ENCODE data around the gene PP2D1. TPM values are rescaled to one million over a fixed set of nuclear protein-coding genes. Genes with fewer than 3 reads are reported as not detected.
A peak's percentile ranks its signal among the peaks of the same experiment; 100 is the strongest.

PP2D1 gene
- total RNA-seq, 2 experiments from 2014 or later = not detected

- no peaks in the 10 kb centered on the region for H3K27me3 Mint-ChIP-seq
- peaks cover 26% of the 10 kb centered on the region for H3K4me1 Mint-ChIP-seq
- H3K36me3 Mint-ChIP-seq = peaks cover 17% of the 10 kb centered on the region
- H3K9me3 Mint-ChIP-seq = peaks cover 1% of the 10 kb centered on the region
- H3K27ac Mint-ChIP-seq = peak overlapping the region; percentile 100
- POLR2A ChIA-PET = interaction anchor here (0.8 kb wide), 1 partner anchor 9 kb away, joined by 3 read pairs; no protein-coding TSS in a partner anchor
- ATAC-seq (ENCODE audit: low read depth) (peak; percentile 7), DNase-seq (no peak)
- H3K4me3 Mint-ChIP-seq = peak overlapping the region; percentile 100
These were observed 65.9 kb downstream of the PP2D1 start for GRCh38 chr3:19945969-19946831.

- peaks cover 14% of the 10 kb centered on the region for H3K36me3 Mint-ChIP-seq
- H3K4me1 Mint-ChIP-seq = peaks cover 23% of the 10 kb centered on the region
- H3K9me3 Mint-ChIP-seq = peaks cover 1% of the 10 kb centered on the region
- H3K4me3 Mint-ChIP-seq = peak overlapping the region; percentile 100
- H3K27me3 Mint-ChIP-seq = no peaks in the 10 kb centered on the region
- ATAC-seq (ENCODE audit: low read depth) (no peak), DNase-seq (no peak)
- POLR2A ChIA-PET = no interaction called here
- peak overlapping the region; percentile 64 for H3K27ac Mint-ChIP-seq
These were observed 66.5 kb downstream of the PP2D1 start for GRCh38 chr3:19945534-19945933.

GRCh38 chr3:19940643-19941042 is 71.4 kb downstream of the PP2D1 start:
- POLR2A ChIA-PET = no interaction called here
- Mint-ChIP-seq H3K36me3 (peaks cover 6% of the 10 kb centered on the region), H3K4me3 (no peak overlapping the region)

GRCh38 chr3:19938295-19938627 is 73.8 kb downstream of the PP2D1 start:
- H3K4me3 Mint-ChIP-seq = no peak overlapping the region
- POLR2A ChIA-PET = interaction anchor here (1.4 kb wide), 1 partner anchor 8 kb away, joined by 3 read pairs; no protein-coding TSS in a partner anchor
- H3K27me3 Mint-ChIP-seq = peaks cover 4% of the 10 kb centered on the region
- H3K9me3 Mint-ChIP-seq = no peaks in the 10 kb centered on the region
- DNase-seq (no peak), ATAC-seq (ENCODE audit: low read depth) (no peak)
- no peaks in the 10 kb centered on the region for H3K36me3 Mint-ChIP-seq
- H3K27ac Mint-ChIP-seq = no peak overlapping the region
- H3K4me1 Mint-ChIP-seq = peaks cover 15% of the 10 kb centered on the region

More at GRCh38 chr3:19940643-19941042, 71.4 kb downstream of the PP2D1 start:
- H3K27me3 Mint-ChIP-seq = no peaks in the 10 kb centered on the region
- no peak overlapping the region for H3K27ac Mint-ChIP-seq
- DNase-seq = no peak
- peaks cover 13% of the 10 kb centered on the region for H3K4me1 Mint-ChIP-seq
- H3K9me3 Mint-ChIP-seq = peaks cover 1% of the 10 kb centered on the region
- ATAC-seq (ENCODE audit: low read depth) = no peak

- peaks cover 17% of the 10 kb centered on the region for H3K4me1 Mint-ChIP-seq
- H3K4me3 Mint-ChIP-seq = no peak overlapping the region
- peaks cover 8% of the 10 kb centered on the region for H3K27me3 Mint-ChIP-seq
- no peak for DNase-seq
- H3K9me3 Mint-ChIP-seq = no peaks in the 10 kb centered on the region
- H3K36me3 Mint-ChIP-seq = no peaks in the 10 kb centered on the region
- H3K27ac Mint-ChIP-seq = no peak overlapping the region
- POLR2A ChIA-PET = interaction anchor here (1.4 kb wide), 1 partner anchor 9 kb away, joined by 3 read pairs; no protein-coding TSS in a partner anchor
- ATAC-seq (ENCODE audit: low read depth) = peak; percentile 26
These were observed 74.4 kb downstream of the PP2D1 start for GRCh38 chr3:19937459-19938294.

Other genes starting within 250 kb of the PP2D1 start
- gene EFHB, start 78.0 kb downstream of the PP2D1 start, total RNA-seq = under 1 TPM in 1 of 2 experiments, not detected in 1; 0.17 TPM
- gene RAB5A, start 65.2 kb downstream of the PP2D1 start, total RNA-seq = 10 to 100 TPM; 62.1 to 63.6 TPM
- gene KAT2B, start 28.2 kb upstream of the PP2D1 start, total RNA-seq = 100 to 1,000 TPM in 1 of 2 experiments, 10 to 100 TPM in 1; 97.8 to 108 TPM
- gene SGO1, start 173.9 kb upstream of the PP2D1 start, total RNA-seq = 10 to 100 TPM; 28.8 to 34.5 TPM